Hepatocyte (in vitro differentiated cells): ENCODE data around the gene CD82.

Experiments used
- CTCF ChIP-seq: fragments of 200-600 bp; sonication (generic); IDR thresholded peaks from 2 replicates; pipeline ENCODE4 v1.5.1; 2016; ENCODE audit warnings: antibody characterized with exemption, mild to moderate bottlenecking; ENCODE audit not compliant: poor library complexity
- EZH2 ChIP-seq: fragments of 200-600 bp; sonication (generic); IDR thresholded peaks from 2 replicates; pipeline ENCODE4 v1.6.1; 2016; ENCODE audit warnings: antibody characterized with exemption, mild to moderate bottlenecking, borderline replicate concordance

GRCh38 chr11:44605965-44606364 lies 40.5 kb downstream of the CD82 start:
- no peak for TF ChIP-seq CTCF
- TF ChIP-seq EZH2 = no peak
